C4-2B (cell line): ENCODE measurements around the gene SRMS.

Source experiments
- ZFX ChIP-seq: fragments of 450-650 bp; IDR thresholded peaks from 2 replicates; pipeline ENCODE4 v1.6.1; 2017
- TF ChIP-seq, protein P1 (sequence below): fragments of 450-650 bp; conservative IDR thresholded peaks from 2 replicates; pipeline ENCODE4 v1.5.1; 2017; ENCODE audit warnings: mild to moderate bottlenecking

- TF ChIP-seq, protein P1, sequence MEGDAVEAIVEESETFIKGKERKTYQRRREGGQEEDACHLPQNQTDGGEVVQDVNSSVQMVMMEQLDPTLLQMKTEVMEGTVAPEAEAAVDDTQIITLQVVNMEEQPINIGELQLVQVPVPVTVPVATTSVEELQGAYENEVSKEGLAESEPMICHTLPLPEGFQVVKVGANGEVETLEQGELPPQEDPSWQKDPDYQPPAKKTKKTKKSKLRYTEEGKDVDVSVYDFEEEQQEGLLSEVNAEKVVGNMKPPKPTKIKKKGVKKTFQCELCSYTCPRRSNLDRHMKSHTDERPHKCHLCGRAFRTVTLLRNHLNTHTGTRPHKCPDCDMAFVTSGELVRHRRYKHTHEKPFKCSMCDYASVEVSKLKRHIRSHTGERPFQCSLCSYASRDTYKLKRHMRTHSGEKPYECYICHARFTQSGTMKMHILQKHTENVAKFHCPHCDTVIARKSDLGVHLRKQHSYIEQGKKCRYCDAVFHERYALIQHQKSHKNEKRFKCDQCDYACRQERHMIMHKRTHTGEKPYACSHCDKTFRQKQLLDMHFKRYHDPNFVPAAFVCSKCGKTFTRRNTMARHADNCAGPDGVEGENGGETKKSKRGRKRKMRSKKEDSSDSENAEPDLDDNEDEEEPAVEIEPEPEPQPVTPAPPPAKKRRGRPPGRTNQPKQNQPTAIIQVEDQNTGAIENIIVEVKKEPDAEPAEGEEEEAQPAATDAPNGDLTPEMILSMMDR, result no peak
- no peak for TF ChIP-seq ZFX
Observed at GRCh38 chr20:63570281-63571086, 22.9 kb upstream of the SRMS start.
